Upper lobe of right lung (tissue), 1 donor: ENCODE data around the gene RPP25L. TPM values are rescaled to one million over a fixed set of nuclear protein-coding genes. Genes with fewer than 3 reads are reported as not detected.
A peak's percentile ranks its signal among the peaks of the same experiment; 100 is the strongest.

Experiments used
- ATAC-seq: fragments of 200-7000 bp; cut with Tn5 transposase; one replicate; pipeline ENCODE4 v1.9.1; 2020; ENCODE audit warnings: mild to moderate bottlenecking, moderate library complexity
- DNase-seq: peaks from one replicate; pipeline ENCODE4 v3.0.0-alpha.2; 2020
- H3K27ac ChIP-seq: fragments of 200-600 bp; one replicate; pipeline ENCODE4 v1.8.0; 2022
- H3K27me3 ChIP-seq: fragments of 200-600 bp; one replicate; pipeline ENCODE4 v1.8.0; 2022; ENCODE audit warnings: mild to moderate bottlenecking
- H3K36me3 ChIP-seq: fragments of 200-600 bp; one replicate; pipeline ENCODE4 v1.8.0; 2022
- H3K4me1 ChIP-seq: fragments of 200-600 bp; one replicate; pipeline ENCODE4 v1.8.0; 2022
- H3K4me3 ChIP-seq: fragments of 200-600 bp; one replicate; pipeline ENCODE4 v1.8.0; 2022; ENCODE audit warnings: mild to moderate bottlenecking
- H3K9me3 ChIP-seq: fragments of 200-600 bp; one replicate; pipeline ENCODE4 v1.8.0; 2022
- intact Hi-C: fragments of 100-400 bp; cut with DNase I; formaldehyde crosslinking; loops from one replicate; pipeline ENCODE4 v1.11.0; 2022
- total RNA-seq: library from RNA; stranded (reverse); fragmentation: NEBNext Ultra II Directional; extraction: Animal tissue kit (Norgen Biotek cat#: 25700); gene quantifications from one replicate; pipeline ENCODE4 v1.2.1, GENCODE V29; 2021
- TF ChIP-seq, protein P1 (sequence below): fragments of 200-600 bp; IDR thresholded peaks from one replicate; pipeline ENCODE4 v1.8.0; 2022; ENCODE audit warnings: antibody characterized with exemption
- donor health status: DM: no; HTN: yes; CAD: no; lungs with severe emphysema.

The RPP25L gene
- total RNA-seq, 1 donor from 2014 or later = 16.7 TPM

GRCh38 chr9:34570376-34570775 is 41.5 kb downstream of the RPP25L start:
- DNase-seq (no peak), ATAC-seq (no peak)
- Histone ChIP-seq H3K4me3 (no peak overlapping the region), H3K9me3 (no peaks in the 10 kb centered on the region), H3K4me1 (no peaks in the 10 kb centered on the region), H3K36me3 (no peaks in the 10 kb centered on the region), H3K27ac (no peak overlapping the region), H3K27me3 (peaks cover 23% of the 10 kb centered on the region)
- intact Hi-C loops = no loop called here
- TF ChIP-seq, protein P1, sequence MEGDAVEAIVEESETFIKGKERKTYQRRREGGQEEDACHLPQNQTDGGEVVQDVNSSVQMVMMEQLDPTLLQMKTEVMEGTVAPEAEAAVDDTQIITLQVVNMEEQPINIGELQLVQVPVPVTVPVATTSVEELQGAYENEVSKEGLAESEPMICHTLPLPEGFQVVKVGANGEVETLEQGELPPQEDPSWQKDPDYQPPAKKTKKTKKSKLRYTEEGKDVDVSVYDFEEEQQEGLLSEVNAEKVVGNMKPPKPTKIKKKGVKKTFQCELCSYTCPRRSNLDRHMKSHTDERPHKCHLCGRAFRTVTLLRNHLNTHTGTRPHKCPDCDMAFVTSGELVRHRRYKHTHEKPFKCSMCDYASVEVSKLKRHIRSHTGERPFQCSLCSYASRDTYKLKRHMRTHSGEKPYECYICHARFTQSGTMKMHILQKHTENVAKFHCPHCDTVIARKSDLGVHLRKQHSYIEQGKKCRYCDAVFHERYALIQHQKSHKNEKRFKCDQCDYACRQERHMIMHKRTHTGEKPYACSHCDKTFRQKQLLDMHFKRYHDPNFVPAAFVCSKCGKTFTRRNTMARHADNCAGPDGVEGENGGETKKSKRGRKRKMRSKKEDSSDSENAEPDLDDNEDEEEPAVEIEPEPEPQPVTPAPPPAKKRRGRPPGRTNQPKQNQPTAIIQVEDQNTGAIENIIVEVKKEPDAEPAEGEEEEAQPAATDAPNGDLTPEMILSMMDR = no peak

DNA sequence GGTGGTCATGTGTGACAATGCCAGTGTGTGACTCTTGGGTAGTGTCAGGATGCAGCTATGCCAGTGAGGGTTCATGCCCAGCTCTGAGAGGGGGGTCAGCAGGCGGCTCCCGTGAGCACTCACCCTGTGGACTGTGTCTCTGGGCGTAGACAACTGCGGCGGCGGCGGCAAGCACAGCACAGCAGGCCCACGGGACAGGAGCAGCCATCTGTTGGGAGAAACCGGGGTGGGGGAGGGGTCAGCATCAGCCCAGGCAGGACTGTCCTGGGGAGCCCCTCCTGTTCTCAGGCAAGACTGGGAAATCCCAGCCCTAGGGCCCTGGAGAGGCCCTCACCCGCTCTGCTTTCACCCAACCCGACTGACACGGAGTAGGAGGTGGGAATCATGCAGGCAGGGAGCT is 43.1 kb downstream of the RPP25L start:
- intact Hi-C loops = no loop called here
- H3K4me3 ChIP-seq = no peak overlapping the region

GRCh38 chr9:34568133-34568532 is 43.8 kb downstream of the RPP25L start:
- peaks cover 18% of the 10 kb centered on the region for H3K27me3 ChIP-seq
- intact Hi-C loops = no loop called here
- TF ChIP-seq, protein P1 = no peak
- no peak overlapping the region for H3K4me3 ChIP-seq
- no peaks in the 10 kb centered on the region for H3K4me1 ChIP-seq
- DNase-seq (no peak), ATAC-seq (peak; percentile 7)
- no peaks in the 10 kb centered on the region for H3K36me3 ChIP-seq
- H3K27ac ChIP-seq = no peak overlapping the region
- H3K9me3 ChIP-seq = no peaks in the 10 kb centered on the region

More for the DNA sequence above, 43.1 kb downstream of the RPP25L start:
- no peak overlapping the region for H3K27ac ChIP-seq
- no peaks in the 10 kb centered on the region for H3K4me1 ChIP-seq
- DNase-seq (no peak), ATAC-seq (no peak)
- H3K27me3 ChIP-seq = peaks cover 18% of the 10 kb centered on the region
- no peaks in the 10 kb centered on the region for H3K9me3 ChIP-seq
- TF ChIP-seq, protein P1 = no peak
- H3K36me3 ChIP-seq = no peaks in the 10 kb centered on the region

GRCh38 chr9:34566972-34567371 is 44.9 kb downstream of the RPP25L start:
- intact Hi-C loops = no loop called here
- Histone ChIP-seq H3K36me3 (no peaks in the 10 kb centered on the region), H3K4me3 (no peak overlapping the region), H3K27me3 (peaks cover 18% of the 10 kb centered on the region), H3K4me1 (no peaks in the 10 kb centered on the region), H3K27ac (no peak overlapping the region), H3K9me3 (no peaks in the 10 kb centered on the region)
- TF ChIP-seq, protein P1 = no peak
- DNase-seq (no peak), ATAC-seq (no peak)

- no peak for ATAC-seq
- no peak overlapping the region for H3K27ac ChIP-seq
- peaks cover 18% of the 10 kb centered on the region for H3K27me3 ChIP-seq
- H3K9me3 ChIP-seq = no peaks in the 10 kb centered on the region
- no peaks in the 10 kb centered on the region for H3K36me3 ChIP-seq
- intact Hi-C loops = no loop called here
- H3K4me1 ChIP-seq = peaks cover under 1% of the 10 kb centered on the region
- H3K4me3 ChIP-seq = no peak overlapping the region
- DNase-seq = no peak
- TF ChIP-seq, protein P1 = no peak
These were observed 45.6 kb downstream of the RPP25L start for GRCh38 chr9:34566322-34566721.

- no peaks in the 10 kb centered on the region for H3K36me3 ChIP-seq
- no peak overlapping the region for H3K27ac ChIP-seq
- no peaks in the 10 kb centered on the region for H3K9me3 ChIP-seq
- peaks cover 18% of the 10 kb centered on the region for H3K27me3 ChIP-seq
- no peak overlapping the region for H3K4me3 ChIP-seq
- intact Hi-C loops = no loop called here
- TF ChIP-seq, protein P1 = no peak
- H3K4me1 ChIP-seq = peaks cover 5% of the 10 kb centered on the region
- ATAC-seq (no peak), DNase-seq (no peak)
These were observed 46.0 kb downstream of the RPP25L start for GRCh38 chr9:34565856-34566255.
